ENCODE results near the gene LMF1. TPM values are rescaled to one million over a fixed set of nuclear protein-coding genes. Genes with fewer than 3 reads are reported as not detected.

Gene LMF1
- total and polyA plus RNA-seq, 2 donors from 2014 or later = 15.4 to 28.6 TPM

- TF ChIP-seq CTCF (IDR thresholded peaks at IDR 0.05; ENCODE audit: borderline replicate concordance, extremely low read depth, insufficient read depth) = no peak
- FAIRE-seq (no peak), DNase-seq (peak in 1 of 5 donors; percentile 72)
- H3K4me3 ChIP-seq (ENCODE audit: low read length in 3 of 3) = no peak overlapping the region
- H3K4me1 ChIP-seq (ENCODE audit: control insufficient read depth in 2 of 3, insufficient read depth in 2 of 3, low read depth in 1 of 3, low read length in 3 of 3) = peaks cover 0 to 4% (median 0%) of the 10 kb centered on the region in 3 donors
- no peak overlapping the region for H3K9ac ChIP-seq (ENCODE audit: low read length in 3 of 3)
- no peaks in the 10 kb centered on the region for H3K36me3 ChIP-seq (ENCODE audit: control insufficient read depth in 2 of 3, insufficient read depth in 3 of 3, low read length in 3 of 3)
- intact Hi-C loops (cut with DNase I) = no loop called here
- no peak overlapping the region for H3K27ac ChIP-seq (ENCODE audit: low read depth in 2 of 2, low read length in 2 of 2)
- no peaks in the 10 kb centered on the region for H3K9me3 ChIP-seq (ENCODE audit: control insufficient read depth in 2 of 3, insufficient read depth in 1 of 3, low read length in 3 of 3)
- H3K27me3 ChIP-seq (ENCODE audit: control insufficient read depth, insufficient read depth, low read length) = no peaks in the 10 kb centered on the region
Observed at GRCh38 chr16:919658-920050, 51.1 kb downstream of the LMF1 start.

- peak in 1 of 5 donors; percentile 58 for DNase-seq
- intact Hi-C loops (cut with DNase I) = no loop called here
- H3K36me3 ChIP-seq (ENCODE audit: control insufficient read depth in 2 of 3, insufficient read depth in 3 of 3, low read length in 3 of 3) = no peaks in the 10 kb centered on the region
- no peak for TF ChIP-seq CTCF (IDR thresholded peaks at IDR 0.05; ENCODE audit: borderline replicate concordance, extremely low read depth, insufficient read depth)
- H3K9me3 ChIP-seq (ENCODE audit: control insufficient read depth in 2 of 3, insufficient read depth in 1 of 3, low read length in 3 of 3) = no peaks in the 10 kb centered on the region
- H3K27ac ChIP-seq (ENCODE audit: low read depth in 2 of 2, low read length in 2 of 2) = no peak overlapping the region
- no peak overlapping the region for H3K9ac ChIP-seq (ENCODE audit: low read length in 3 of 3)
- no peaks in the 10 kb centered on the region for H3K27me3 ChIP-seq (ENCODE audit: control insufficient read depth, insufficient read depth, low read length)
- H3K4me1 ChIP-seq (ENCODE audit: control insufficient read depth in 2 of 3, insufficient read depth in 2 of 3, low read depth in 1 of 3, low read length in 3 of 3) = peaks cover 0 to 4% (median 0%) of the 10 kb centered on the region in 3 donors
- no peak for FAIRE-seq
- no peak overlapping the region for H3K4me3 ChIP-seq (ENCODE audit: low read length in 3 of 3)
Observed at GRCh38 chr16:918741-919657, 51.8 kb downstream of the LMF1 start.

- DNase-seq = peak in 4 of 5 donors; percentile 74 to 79 (median 76)
- no peak for FAIRE-seq
- H3K27me3 ChIP-seq (ENCODE audit: control insufficient read depth, insufficient read depth, low read length) = no peaks in the 10 kb centered on the region
- no peaks in the 10 kb centered on the region for H3K9me3 ChIP-seq (ENCODE audit: control insufficient read depth in 2 of 3, insufficient read depth in 1 of 3, low read length in 3 of 3)
- no peak overlapping the region for H3K4me3 ChIP-seq (ENCODE audit: low read length in 3 of 3)
- H3K4me1 ChIP-seq (ENCODE audit: control insufficient read depth in 2 of 3, insufficient read depth in 2 of 3, low read depth in 1 of 3, low read length in 3 of 3) = peaks cover 0 to 4% (median 0%) of the 10 kb centered on the region in 3 donors
- no peak overlapping the region for H3K9ac ChIP-seq (ENCODE audit: low read length in 3 of 3)
- TF ChIP-seq CTCF (IDR thresholded peaks at IDR 0.05; ENCODE audit: borderline replicate concordance, extremely low read depth, insufficient read depth) = no peak
- no peak overlapping the region for H3K27ac ChIP-seq (ENCODE audit: low read depth in 2 of 2, low read length in 2 of 2)
- intact Hi-C loops (cut with DNase I) = no loop called here
- no peaks in the 10 kb centered on the region for H3K36me3 ChIP-seq (ENCODE audit: control insufficient read depth in 2 of 3, insufficient read depth in 3 of 3, low read length in 3 of 3)
Observed at GRCh38 chr16:918068-918467, 52.7 kb downstream of the LMF1 start.

Data from kidney (tissue), 14 donors.